Stimulated activated naive CD8-positive, alpha-beta T cell treated with anti-CD3 and anti-CD28 coated beads, Interleukin-15, amount 100 ng/mL, for 72 hours (primary cell): ENCODE data around the gene SRSF6.
A peak's percentile ranks its signal among the peaks of the same experiment; 100 is the strongest.

Experiments
- ATAC-seq: fragments of 150-1000 bp; cut with Tn5 transposase; 2 replicates; pipeline ENCODE4 v1.10.0; 2021; ENCODE audit warnings: mild to moderate bottlenecking, moderate library complexity
- DNase-seq, 2 donors: peaks; one replicate each; pipeline ENCODE4 v3.0.0; 2021 to 2022
- H3K27ac Mint-ChIP-seq, 2 donors: one replicate each; pipeline ENCODE4 v1.8.0; 2022; ENCODE audit warnings: mild to moderate bottlenecking in 2 of 2, mixed read lengths in 2 of 2, moderate library complexity in 2 of 2
- H3K27me3 Mint-ChIP-seq: one replicate; pipeline ENCODE4 v1.8.0; 2022; ENCODE audit warnings: mixed read lengths
- H3K4me1 Mint-ChIP-seq: one replicate; pipeline ENCODE4 v1.8.0; 2022; ENCODE audit warnings: mild to moderate bottlenecking, mixed read lengths
- H3K4me3 Mint-ChIP-seq, 2 donors: one replicate each; pipeline ENCODE4 v1.8.0; 2022; ENCODE audit warnings: mild to moderate bottlenecking in 2 of 2, mixed read lengths in 2 of 2, moderate library complexity in 1 of 2
- H3K9me3 Mint-ChIP-seq, 2 donors: one replicate each; pipeline ENCODE4 v1.8.0; 2022; ENCODE audit warnings: mixed read lengths in 2 of 2

Gene SRSF6

DNA sequence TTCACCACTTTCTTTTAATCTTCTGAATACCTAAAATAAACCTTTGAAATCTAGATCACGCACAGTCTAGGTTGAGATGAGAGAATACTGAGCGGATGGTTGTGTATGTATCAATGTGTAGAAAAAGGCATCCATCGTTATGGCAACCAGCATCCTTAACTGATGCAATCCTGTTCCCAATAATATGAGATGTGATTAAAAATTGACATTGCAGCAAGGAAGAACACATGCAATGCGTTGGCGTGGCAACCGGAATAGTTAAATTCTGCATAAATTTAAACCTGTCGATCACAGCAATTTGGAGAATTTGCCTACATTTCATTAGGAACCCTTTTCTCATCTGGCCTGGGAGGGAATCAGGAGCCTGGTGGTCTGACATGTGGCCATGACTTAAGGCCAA is 48.5 kb downstream of the SRSF6 start:
- Mint-ChIP-seq H3K4me3 (no peak overlapping the region), H3K27ac (no peak overlapping the region), H3K9me3 (no peaks in the 10 kb centered on the region), H3K27me3 (peaks cover 52% of the 10 kb centered on the region), H3K4me1 (peaks cover 17% of the 10 kb centered on the region)
- DNase-seq (no peak), ATAC-seq (no peak)

DNA sequence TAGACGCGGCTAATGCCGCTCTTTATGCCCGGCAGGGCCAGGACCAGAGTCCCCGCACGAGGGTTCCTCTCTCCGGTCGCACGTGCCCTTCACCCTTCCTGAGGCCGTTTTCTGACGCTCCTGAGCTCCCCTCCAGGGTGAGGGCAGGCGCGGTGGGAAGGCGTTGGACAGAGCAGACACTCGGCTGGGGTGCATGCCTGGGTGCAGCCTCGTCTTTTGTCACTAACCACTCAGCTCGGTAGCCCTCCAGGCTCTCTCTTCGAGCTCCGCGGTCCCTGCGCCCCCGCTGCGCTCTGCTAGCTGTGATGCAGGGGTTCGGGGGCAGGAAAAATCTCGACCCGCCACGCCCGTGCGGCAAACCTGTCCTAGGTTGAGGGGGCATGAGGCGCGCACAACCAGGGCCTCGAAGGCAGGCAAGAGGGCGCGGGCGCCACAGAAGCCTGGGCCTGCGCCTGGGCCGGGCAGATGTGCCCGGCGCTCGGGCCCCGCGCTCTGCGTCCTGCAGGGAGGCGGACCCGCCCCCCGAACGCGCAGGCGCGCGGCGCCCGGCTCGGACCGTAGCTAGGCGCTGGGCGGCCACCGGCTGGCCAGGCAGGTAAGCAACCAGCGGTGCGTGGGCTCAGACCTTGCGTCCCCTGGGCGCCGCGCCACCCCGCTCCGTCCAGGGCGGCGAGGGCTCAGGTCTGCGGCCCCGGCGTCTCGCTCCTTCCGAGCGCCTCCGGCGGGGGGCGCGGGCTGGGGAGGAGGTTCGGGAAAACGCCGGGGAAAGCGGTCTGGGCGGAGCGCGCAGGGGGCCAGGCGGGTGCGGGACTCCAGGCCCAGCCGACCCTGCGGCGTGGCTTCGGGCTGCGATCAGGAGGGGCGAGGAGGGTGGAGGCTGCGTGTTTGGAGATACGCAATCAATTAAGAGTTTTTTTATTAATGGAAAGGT is 49.7 kb downstream of the SRSF6 start, which contains the start of gene L3MBTL1:
Gene L3MBTL1, plus strand, starts transcription at position 548 of the 931 bp plus-strand sequence. CDS start 5,807 bp downstream, outside the sequence.
- ATAC-seq (peak; percentile 72), DNase-seq (peak; percentile 14 to 20)
- Mint-ChIP-seq H3K27ac (no peak within 1 kb of the TSS), H3K9me3 (no peaks in the 10 kb centered on the region), H3K4me1 (peaks cover 17% of the 10 kb centered on the region), H3K27me3 (peaks cover 52% of the 10 kb centered on the region), H3K4me3 (peak within 1 kb of the TSS; percentile 69 to 71)

DNA sequence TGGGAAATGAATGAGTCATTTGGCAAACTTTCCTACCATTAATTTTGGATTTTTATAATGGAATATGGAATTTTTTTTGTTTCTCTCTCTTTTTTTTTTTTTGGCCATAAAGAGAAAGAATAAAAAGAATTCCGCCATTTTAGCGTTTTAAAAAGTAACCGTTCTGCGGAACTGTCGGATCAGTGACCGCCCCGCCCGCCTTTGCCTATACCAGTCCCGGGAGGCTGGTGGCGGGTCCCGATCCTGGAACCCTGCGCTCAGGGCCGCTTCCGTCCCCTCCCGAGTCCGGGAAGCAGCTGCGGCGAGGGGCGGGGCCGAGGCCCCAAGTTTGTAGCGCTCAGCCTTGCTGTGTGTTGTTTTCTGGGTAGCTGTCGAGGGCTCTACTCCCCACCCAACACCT is 50.4 kb downstream of the SRSF6 start:
- Mint-ChIP-seq H3K27me3 (peaks cover 52% of the 10 kb centered on the region), H3K27ac (no peak overlapping the region), H3K9me3 (no peaks in the 10 kb centered on the region), H3K4me1 (peaks cover 17% of the 10 kb centered on the region), H3K4me3 (peak overlapping the region; percentile 69 to 71)
- ATAC-seq (no peak), DNase-seq (no peak)

DNA sequence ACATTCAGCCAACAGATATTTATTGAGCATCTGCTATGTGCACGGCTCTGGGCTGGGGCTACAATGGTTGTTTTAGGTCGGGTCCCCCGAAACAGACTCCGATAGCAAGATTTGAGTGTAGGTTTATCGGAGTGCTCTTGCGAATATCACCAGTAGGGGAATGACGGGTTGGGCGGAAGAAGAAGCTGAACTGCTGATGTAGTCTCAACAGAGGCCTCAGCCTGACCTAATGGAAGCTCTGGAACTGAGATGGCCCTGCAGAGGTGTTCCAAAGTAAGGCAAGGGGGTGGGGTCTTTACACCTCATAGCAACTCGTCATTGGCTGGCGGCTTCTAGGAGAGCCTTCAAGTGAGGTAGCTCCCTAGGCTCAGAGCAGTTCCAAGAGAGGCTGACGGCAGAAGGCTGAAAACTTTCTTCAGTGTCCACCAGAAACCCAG is 50.9 kb downstream of the SRSF6 start:
- Mint-ChIP-seq H3K27me3 (peaks cover 52% of the 10 kb centered on the region), H3K4me1 (peaks cover 17% of the 10 kb centered on the region), H3K27ac (no peak overlapping the region), H3K4me3 (peak overlapping the region; percentile 69 to 71), H3K9me3 (no peaks in the 10 kb centered on the region)
- no peak for ATAC-seq
- DNase-seq: no peak

DNA sequence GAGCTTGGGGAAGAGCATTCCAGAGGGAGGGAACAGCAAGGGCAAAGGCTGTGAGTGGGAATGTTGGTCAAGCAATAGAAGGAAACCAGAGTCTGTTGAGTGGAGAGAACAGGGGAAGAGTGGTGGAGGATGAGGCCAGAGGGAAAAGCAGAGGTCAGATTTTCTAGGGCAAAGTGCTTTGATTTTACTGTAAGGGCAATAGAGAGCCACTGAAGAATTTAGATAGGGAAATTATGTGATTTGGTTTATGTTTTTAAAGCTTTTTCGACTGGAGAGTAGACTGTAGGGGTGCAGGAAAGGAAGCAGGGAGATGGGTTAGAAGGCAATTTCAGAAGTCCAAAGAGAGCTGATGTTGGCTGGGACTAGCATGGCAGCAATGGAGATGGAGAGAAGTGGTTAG is 54.2 kb downstream of the SRSF6 start:
- H3K4me3 Mint-ChIP-seq: no peak overlapping the region
- no peak overlapping the region for H3K27ac Mint-ChIP-seq
- no peaks in the 10 kb centered on the region for H3K9me3 Mint-ChIP-seq
- DNase-seq (no peak), ATAC-seq (no peak)
- peaks cover 29% of the 10 kb centered on the region for H3K4me1 Mint-ChIP-seq
- H3K27me3 Mint-ChIP-seq: peaks cover 25% of the 10 kb centered on the region

DNA sequence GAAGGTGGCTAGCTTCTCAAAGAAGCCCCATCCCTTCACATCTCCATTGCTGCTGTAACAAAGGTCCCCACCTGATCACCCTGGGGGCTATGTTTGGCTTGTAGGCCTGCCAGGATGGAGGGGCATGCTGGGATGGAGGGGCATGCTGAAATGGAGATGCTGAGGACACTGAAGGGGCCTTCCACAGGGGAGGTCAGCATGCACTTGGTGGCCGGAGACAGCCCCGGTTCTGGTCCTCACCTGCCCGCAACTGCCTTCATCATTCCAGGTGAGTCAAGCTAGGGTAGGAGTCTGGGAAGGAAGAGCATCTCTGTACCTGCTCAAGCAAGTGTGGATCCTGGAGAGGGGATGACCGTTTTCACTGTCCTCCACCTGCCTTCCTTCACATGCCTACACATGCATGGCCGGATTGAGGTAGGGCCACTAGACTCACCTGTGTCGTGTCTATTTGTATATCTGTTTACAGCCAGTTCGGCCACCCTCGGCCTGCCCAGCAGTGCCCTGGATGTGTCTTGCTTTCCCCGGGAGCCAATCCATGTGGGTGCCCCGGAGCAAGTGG is 55.8 kb downstream of the SRSF6 start:
- no peak for ATAC-seq
- peaks cover 20% of the 10 kb centered on the region for H3K4me1 Mint-ChIP-seq
- H3K4me3 Mint-ChIP-seq: peak overlapping the region; percentile 94 to 99
- no peaks in the 10 kb centered on the region for H3K9me3 Mint-ChIP-seq
- H3K27ac Mint-ChIP-seq: peak overlapping the region in 1 of 2 donors; percentile 96
- DNase-seq: no peak
- H3K27me3 Mint-ChIP-seq: peaks cover 12% of the 10 kb centered on the region
